GM23338 (cell line): ENCODE data around the gene GPATCH8. TPM values are rescaled to one million over a fixed set of nuclear protein-coding genes. Genes with fewer than 3 reads are reported as not detected.

Source experiments
- ATAC-seq: fragments of 200-7000 bp; cut with Tn5 transposase; 3 replicates; pipeline ENCODE4 v1.9.1; 2020
- DNase-seq: peaks from one replicate; pipeline ENCODE4 v3.0.0-alpha.2; 2015; ENCODE audit warnings: low spot score
- H2AFZ ChIP-seq: fragments of 200-600 bp; sonication (generic); 2 replicates; pipeline ENCODE4 v1.8.0; 2016; ENCODE audit warnings: antibody characterized with exemption, mild to moderate bottlenecking, moderate library complexity
- H3F3A ChIP-seq: fragments of 200-600 bp; sonication (generic); replicated peaks from 2 replicates; pipeline ENCODE4 v1.8.0; 2017; ENCODE audit warnings: antibody characterized with exemption, mixed run types, low read depth
- H3K27ac ChIP-seq: fragments of 200-600 bp; sonication (generic); 2 replicates; pipeline ENCODE4 v1.6.1; 2016; ENCODE audit warnings: low read depth
- H3K27me3 ChIP-seq: fragments of 200-600 bp; sonication (generic); 2 replicates; pipeline ENCODE4 v1.8.0; 2016; ENCODE audit warnings: mild to moderate bottlenecking, mixed run types, moderate library complexity; ENCODE audit not compliant: insufficient read depth
- H3K36me3 ChIP-seq: fragments of 200-600 bp; sonication (generic); 2 replicates; pipeline ENCODE4 v1.8.0; 2016; ENCODE audit warnings: mild to moderate bottlenecking; ENCODE audit not compliant: insufficient read depth
- H3K4me1 ChIP-seq: fragments of 200-600 bp; sonication (generic); 2 replicates; pipeline ENCODE4 v1.8.0; 2016; ENCODE audit warnings: mild to moderate bottlenecking, moderate library complexity; ENCODE audit not compliant: insufficient read depth
- H3K4me2 ChIP-seq: fragments of 200-600 bp; sonication (generic); 2 replicates; pipeline ENCODE4 v1.7.1; 2017; ENCODE audit warnings: mixed run types
- H3K4me3 ChIP-seq: fragments of 200-600 bp; sonication (generic); 2 replicates; pipeline ENCODE4 v1.6.1; 2016; ENCODE audit warnings: mixed run types
- H3K79me2 ChIP-seq: fragments of 200-600 bp; sonication (generic); replicated peaks from 2 replicates; pipeline ENCODE4 v1.8.0; 2017; ENCODE audit warnings: mild to moderate bottlenecking; ENCODE audit not compliant: insufficient read depth
- H3K9me2 ChIP-seq: fragments of 200-600 bp; sonication (generic); 2 replicates; pipeline ENCODE4 v1.8.0; 2017; ENCODE audit not compliant: insufficient read depth
- H4K20me1 ChIP-seq: fragments of 200-600 bp; sonication (generic); replicated peaks from 2 replicates; pipeline ENCODE4 v1.8.0; 2017; ENCODE audit warnings: mild to moderate bottlenecking; ENCODE audit not compliant: insufficient read depth
- H3K27ac Mint-ChIP-seq: 2 replicates; pipeline ENCODE4 v1.8.0; 2020; ENCODE audit warnings: inconsistent platforms, mild to moderate bottlenecking, moderate library complexity, mixed read lengths
- H3K27me3 Mint-ChIP-seq: 3 replicates; pipeline ENCODE4 v1.8.0; 2022; ENCODE audit warnings: low read depth, mild to moderate bottlenecking, moderate library complexity, mixed read lengths, inconsistent platforms; ENCODE audit not compliant: insufficient read depth, poor library complexity
- H3K36me3 Mint-ChIP-seq: 3 replicates; pipeline ENCODE4 v1.8.0; 2021; ENCODE audit warnings: low read depth, mild to moderate bottlenecking, inconsistent platforms, moderate library complexity, mixed read lengths
- H3K4me1 Mint-ChIP-seq: 3 replicates; pipeline ENCODE4 v1.8.0; 2020; ENCODE audit warnings: mild to moderate bottlenecking, inconsistent platforms, mixed read lengths
- H3K4me3 Mint-ChIP-seq: 3 replicates; pipeline ENCODE4 v1.8.0; 2021; ENCODE audit warnings: moderate library complexity, mild to moderate bottlenecking, inconsistent platforms, mixed read lengths
- H3K9me3 Mint-ChIP-seq: 3 replicates; pipeline ENCODE4 v1.8.0; 2020; ENCODE audit warnings: moderate library complexity, mild to moderate bottlenecking, inconsistent platforms, mixed read lengths
- CREB1 ChIP-seq: fragments of 250-450 bp; sonication (Bioruptor Pico); IDR thresholded peaks from 2 replicates; pipeline ENCODE4 v1.5.0; 2020; ENCODE audit warnings: low read depth, mild to moderate bottlenecking, moderate library complexity
- CTCF ChIP-seq, 2 experiments: fragments of 200-600 bp in 1 of 2; sonication (generic) in 1 of 2; conservative IDR thresholded peaks; 2 replicates each; pipeline versions ENCODE4 v1.5.1 to v1.6.1; 2016 to 2017; ENCODE audit warnings: antibody characterized with exemption in 2 of 2, low read depth in 2 of 2, mild to moderate bottlenecking in 2 of 2, moderate library complexity in 1 of 2
- ETS1 ChIP-seq: IDR thresholded peaks from 2 replicates; pipeline ENCODE4 v1.6.1; 2016; ENCODE audit warnings: antibody characterized with exemption
- EZH2 ChIP-seq: fragments of 200-600 bp; sonication (generic); IDR thresholded peaks from one replicate; pipeline ENCODE4 v1.8.0; 2017; ENCODE audit warnings: antibody characterized with exemption, mild to moderate bottlenecking, low read depth; ENCODE audit not compliant: unreplicated experiment
- EZH2phosphoT487 ChIP-seq: fragments of 200-600 bp; sonication (generic); IDR thresholded peaks from one replicate; pipeline ENCODE4 v1.8.1; 2018; ENCODE audit warnings: antibody characterized with exemption; ENCODE audit not compliant: unreplicated experiment
- JUNB ChIP-seq: IDR thresholded peaks from one replicate; pipeline ENCODE4 v1.6.1; 2016; ENCODE audit warnings: antibody characterized with exemption; ENCODE audit not compliant: unreplicated experiment
- POLR2AphosphoS5 ChIP-seq: IDR thresholded peaks from 2 replicates; pipeline ENCODE4 v1.6.1; 2016; ENCODE audit warnings: antibody characterized with exemption, low read depth
- REST ChIP-seq: IDR thresholded peaks from one replicate; pipeline ENCODE4 v1.6.1; 2018; ENCODE audit warnings: antibody characterized with exemption; ENCODE audit not compliant: unreplicated experiment
- STAT1 ChIP-seq: IDR thresholded peaks from one replicate; pipeline ENCODE4 v1.6.1; 2016; ENCODE audit warnings: antibody characterized with exemption; ENCODE audit not compliant: unreplicated experiment
- ZNF114 ChIP-seq: fragments of 250-450 bp; sonication (Bioruptor Pico); IDR thresholded peaks from 2 replicates; pipeline ENCODE4 v1.5.0; 2020; ENCODE audit warnings: mild to moderate bottlenecking, moderate library complexity
- ZNF331 ChIP-seq: fragments of 250-450 bp; sonication (Bioruptor Pico); IDR thresholded peaks from 2 replicates; pipeline ENCODE4 v1.5.0; 2020; ENCODE audit warnings: low read depth, mild to moderate bottlenecking, moderate library complexity
- ZNF462 ChIP-seq: fragments of 250-450 bp; sonication (Bioruptor Pico); IDR thresholded peaks from 2 replicates; pipeline ENCODE4 v1.5.0; 2020; ENCODE audit warnings: mild to moderate bottlenecking, moderate library complexity
- polyA plus RNA-seq: library from polyadenylated mRNA; unstranded; fragments of >200 nt; fragmentation: Nextera tagmentation; extraction: Ambion mirVana; gene quantifications from 2 replicates; pipeline ENCODE4 v1.2.1, GENCODE V29; 2016
- total RNA-seq: library from RNA; depleted of rRNA; stranded (reverse); fragments of >200 nt; shearing (Covaris generic); gene quantifications from 2 replicates; pipeline ENCODE4 v1.2.3, GENCODE V29; 2014

GPATCH8 gene
- total and polyA plus RNA-seq, 2 experiments from 2014 or later, result 44.4 to 76.5 TPM

GRCh38 chr17:44499722-44500121 lies 3.5 kb downstream of the GPATCH8 start:
- Mint-ChIP-seq H3K4me3 (peak overlapping the region; percentile 9; the same call in 1 of the 3 replicates), H3K4me1 (peaks cover 11% of the 10 kb centered on the region; the same call in 2 of the 3 replicates), H3K9me3 (no peaks in the 10 kb centered on the region), H3K36me3 (no peaks in the 10 kb centered on the region; the same call in 2 of the 3 replicates), H3K27ac (no peak overlapping the region), H3K27me3 (peaks cover 9% of the 10 kb centered on the region)
- H3K27me3 ChIP-seq, result no peaks in the 10 kb centered on the region
- no peak overlapping the region for H2AFZ ChIP-seq
- H3K27ac ChIP-seq, result no peak overlapping the region
- H3K79me2 ChIP-seq, result peaks cover 83% of the 10 kb centered on the region
- ATAC-seq (no peak), DNase-seq (no peak)
- TF ChIP-seq JUNB, result no peak
- no peak for TF ChIP-seq EZH2phosphoT487
- no peak for TF ChIP-seq CREB1 (CRISPR knock-in tag)
- no peak for TF ChIP-seq ZNF331 (CRISPR knock-in tag)
- TF ChIP-seq EZH2, result no peak
- no peak for TF ChIP-seq POLR2AphosphoS5
- TF ChIP-seq ZNF114 (CRISPR knock-in tag), result no peak
- TF ChIP-seq REST, result no peak
- no peak for TF ChIP-seq ETS1
- TF ChIP-seq STAT1, result no peak
- no peak for TF ChIP-seq CTCF (conservative IDR thresholded peaks at IDR 0.05; ENCODE audit: low read depth in 2 of 2)
- no peak for TF ChIP-seq ZNF462 (CRISPR knock-in tag)
- H3K9me2 ChIP-seq, result no peaks in the 10 kb centered on the region
- H3F3A ChIP-seq, result 0 out of 2 replicates have a peak, but pooled peaks cover 4% of the 10 kb centered on the region
- H4K20me1 ChIP-seq, result peaks cover 53% of the 10 kb centered on the region
- no peak overlapping the region for H3K4me2 ChIP-seq
- no peak overlapping the region for H3K4me3 ChIP-seq
- no peaks in the 10 kb centered on the region for H3K36me3 ChIP-seq
- peaks cover 5% of the 10 kb centered on the region; the same call in 1 of the 2 replicates for H3K4me1 ChIP-seq
